ENCODE measurements around the gene PABPN1.
A peak's percentile ranks its signal among the peaks of the same experiment; 100 is the strongest.

Gene PABPN1

GRCh38 chr14:23358553-23359166 lies 37.4 kb downstream of the PABPN1 start:
- no peak for DNase-seq

- DNase-seq = no peak
Measured at GRCh38 chr14:23359167-23359626, 37.9 kb downstream of the PABPN1 start.

- DNase-seq = no peak
Measured at GRCh38 chr14:23359722-23360447, 38.6 kb downstream of the PABPN1 start.

GRCh38 chr14:23360496-23360895 lies 39.2 kb downstream of the PABPN1 start:
- no peak for DNase-seq

- DNase-seq = peak; percentile 40
Measured at GRCh38 chr14:23361320-23361719, 40.1 kb downstream of the PABPN1 start.

GRCh38 chr14:23361763-23362162 lies 40.5 kb downstream of the PABPN1 start:
- no peak for DNase-seq

GRCh38 chr14:23362200-23362599 lies 40.9 kb downstream of the PABPN1 start:
- peak; percentile 16 for DNase-seq

GRCh38 chr14:23364164-23365035 lies 43.1 kb downstream of the PABPN1 start:
- DNase-seq = peak; percentile 69

GRCh38 chr14:23365036-23365731 lies 43.9 kb downstream of the PABPN1 start, which contains the start of gene EFS:
TSS of gene EFS (minus strand) at chr14:23365172. CDS start at chr14:23365025, 147 bp downstream.
- DNase-seq = peak; percentile 46

- peak; percentile 83 for DNase-seq
Measured at GRCh38 chr14:23365732-23366425, 44.6 kb downstream of the PABPN1 start.

GRCh38 chr14:23366426-23366921 lies 45.2 kb downstream of the PABPN1 start:
- peak; percentile 77 for DNase-seq

- no peak for DNase-seq
Measured at GRCh38 chr14:23370221-23370620, 49.0 kb downstream of the PABPN1 start.

GRCh38 chr14:23371865-23372264 lies 50.6 kb downstream of the PABPN1 start:
- DNase-seq = no peak

- no peak for DNase-seq
Measured at GRCh38 chr14:23372509-23372908, 51.3 kb downstream of the PABPN1 start, which contains the start of gene IL25. TSS of gene IL25 (plus strand) at chr14:23372809.

- no peak for DNase-seq
Measured at GRCh38 chr14:23373041-23373440, 51.8 kb downstream of the PABPN1 start.
